GM12878 (cell line): ENCODE results near the gene MACROD2. TPM values are rescaled to one million over a fixed set of nuclear protein-coding genes. Genes with fewer than 3 reads are reported as not detected.

Experiments used
- ATAC-seq: fragments of 200-7000 bp; cut with Tn5 transposase; 3 replicates; pipeline ENCODE4 v1.9.1; 2020; ENCODE audit warnings: mild to moderate bottlenecking, moderate library complexity
- BruUV-seq: library from RNA; stranded (reverse); fragments of 400-500 nt; replicated peaks from 2 replicates; lab custom pipeline; 2021; lab: Mats Ljungman, UMichigan
- CTCF ChIA-PET: fragments of 300-600 bp; sonication (Branson Sonifier 250); formaldehyde crosslinking; extraction: SDS; loops from one replicate; lab custom pipeline; 2021; ENCODE audit warnings: inconsistent platforms; lab: Yijun Ruan, JAX
- POLR2A ChIA-PET: fragments of 350-600 bp; formaldehyde crosslinking; extraction: SDS; loops from one replicate; lab custom pipeline; 2021; ENCODE audit warnings: inconsistent platforms; lab: Charles Lee
- RAD21 ChIA-PET: fragments of 300-600 bp; sonication (Branson Sonifier 250); formaldehyde crosslinking; loops from one replicate; lab custom pipeline; 2023; ENCODE audit warnings: antibody characterized with exemption; ENCODE audit not compliant: unreplicated experiment; lab: Charles Lee
- SMC1A ChIA-PET: fragments of 300-600 bp; sonication (Branson Sonifier 250); formaldehyde crosslinking; loops from one replicate; lab custom pipeline; 2023; ENCODE audit not compliant: unreplicated experiment, uncharacterized antibody; lab: Charles Lee
- DNase-seq: peaks from one replicate; pipeline ENCODE4 v3.0.0-alpha.2; 2011; ENCODE audit warnings: low read depth, low spot score
- FAIRE-seq: peaks from 3 replicates; lab custom pipeline; 2011; peaks lifted over from hg19 to GRCh38; lab: Jason Lieb, UNC
- H2AFZ ChIP-seq: 2 replicates; pipeline ENCODE4 v1.6.0; 2011; ENCODE audit warnings: low read depth, low read length, control low read depth; ENCODE audit not compliant: control insufficient read depth
- H3K27ac ChIP-seq: 2 replicates; pipeline ENCODE4 v1.5.1; 2011; ENCODE audit warnings: control low read depth; ENCODE audit not compliant: control insufficient read depth, insufficient read depth
- H3K27me3 ChIP-seq, 2 experiments: replicated peaks in 1 of 2; 2 replicates each; pipeline versions ENCODE4 v1.6.0 to v1.6.1; 2011; ENCODE audit warnings: low read length in 1 of 2; ENCODE audit not compliant: control insufficient read depth in 2 of 2, insufficient read depth in 2 of 2
- H3K36me3 ChIP-seq, 2 experiments: 2 replicates each; pipeline ENCODE4 v1.5.1; 2011; ENCODE audit warnings: low read length in 1 of 2; ENCODE audit not compliant: control insufficient read depth in 2 of 2, insufficient read depth in 2 of 2
- H3K4me1 ChIP-seq: 2 replicates; pipeline ENCODE4 v1.6.1; 2011; ENCODE audit warnings: mild to moderate bottlenecking, low read length, moderate library complexity, mixed read lengths; ENCODE audit not compliant: control insufficient read depth, insufficient read depth
- H3K4me2 ChIP-seq: 2 replicates; pipeline ENCODE4 v1.6.0; 2011; ENCODE audit warnings: control low read depth; ENCODE audit not compliant: control insufficient read depth, insufficient read depth
- H3K4me3 ChIP-seq: fragments of 200-600 bp; sonication (generic); 2 replicates; pipeline ENCODE4 v1.5.1; 2016
- H3K79me2 ChIP-seq: 2 replicates; pipeline ENCODE4 v1.6.0; 2011; ENCODE audit warnings: low read length; ENCODE audit not compliant: control insufficient read depth, insufficient read depth
- H3K9ac ChIP-seq: 2 replicates; pipeline ENCODE4 v1.8.0; 2011; ENCODE audit warnings: low read length, control low read depth, mixed read lengths; ENCODE audit not compliant: control insufficient read depth, insufficient read depth
- H3K9me3 ChIP-seq: replicated peaks from 3 replicates; pipeline ENCODE4 v1.5.1; 2011; ENCODE audit warnings: mild to moderate bottlenecking, low read length; ENCODE audit not compliant: control insufficient read depth, insufficient read depth
- H4K20me1 ChIP-seq: 2 replicates; pipeline ENCODE4 v1.6.0; 2011; ENCODE audit not compliant: control insufficient read depth, insufficient read depth
- BACH1 ChIP-seq: fragments of 450-650 bp; IDR thresholded peaks from 2 replicates; pipeline ENCODE4 v1.6.1; 2017; ENCODE audit warnings: mild to moderate bottlenecking, borderline replicate concordance
- DPF2 ChIP-seq: fragments of 450-650 bp; IDR thresholded peaks from 2 replicates; pipeline ENCODE4 v1.6.1; 2017; ENCODE audit warnings: mild to moderate bottlenecking
- EP300 ChIP-seq, 2 experiments: fragments of 150-350 bp in 1 of 2; IDR thresholded peaks; 2 replicates each; pipeline ENCODE4 v1.6.1; 2011 to 2012; ENCODE audit warnings: low read depth in 2 of 2, low read length in 2 of 2, borderline replicate concordance in 1 of 2, improper control_type of control experiment in 1 of 2, inconsistent platforms in 1 of 2; ENCODE audit not compliant: control insufficient read depth in 1 of 2
- EZH2 ChIP-seq: IDR thresholded peaks from 2 replicates; pipeline ENCODE4 v1.6.1; 2012; ENCODE audit warnings: low read depth, mild to moderate bottlenecking, control low read depth, inconsistent platforms, low read length, borderline replicate concordance; ENCODE audit not compliant: control insufficient read depth
- MTA2 ChIP-seq: fragments of 450-650 bp; IDR thresholded peaks from 2 replicates; pipeline ENCODE4 v1.6.1; 2016; ENCODE audit warnings: low read depth, mild to moderate bottlenecking, moderate library complexity
- PBX3 ChIP-seq: IDR thresholded peaks from 2 replicates; pipeline ENCODE4 v1.6.1; 2011; ENCODE audit warnings: mild to moderate bottlenecking, low read depth, low read length, moderate library complexity; ENCODE audit not compliant: insufficient replicate concordance
- PKNOX1 ChIP-seq: fragments of 450-650 bp; IDR thresholded peaks from 2 replicates; pipeline ENCODE4 v1.6.1; 2016; ENCODE audit warnings: mild to moderate bottlenecking
- SMAD5 ChIP-seq: IDR thresholded peaks from 2 replicates; pipeline ENCODE4 v1.6.1; 2016; ENCODE audit warnings: antibody characterized with exemption, low read depth
- WGBS: methylation state at CpG from one replicate; pipeline ENCODE4 v1.1.6; 2016; ENCODE audit warnings: low lambda C conversion rate; ENCODE audit not compliant: insufficient replicate concordance, insufficient coverage; ENCODE audit errors: missing lambda C conversion rate; 5-methylcytosine and 5-hydroxymethylcytosine counted together
- in situ Hi-C: fragments of 300-500 bp; cut with MboI; formaldehyde crosslinking; loops from 9 replicates; pipeline ENCODE4 v1.14.3; 2018; ENCODE audit warnings: mixed read lengths
- intact Hi-C: fragments of 100-400 bp; cut with micrococcal nuclease; formaldehyde crosslinking; loops from one replicate; pipeline ENCODE4 v1.14.2; 2022; ENCODE audit not compliant: unreplicated experiment
- polyA plus RNA-seq, 11 experiments: library from polyadenylated mRNA; depleted of rRNA in 4 of 11; unstranded in 6 of 11; stranded (reverse) in 5 of 11; fragments of >200 nt; fragmentation: Nextera tagmentation in 4 of 11; fragmentation: Illumina TruSeq in 1 of 11; extraction: Ambion mirVana in 4 of 11; extraction: Trizol in 1 of 11; gene quantifications; 1 replicate in 1 of 11; 2 replicates in 10 of 11; pipeline versions ENCODE4 v1.2.1 to v1.2.3, GENCODE V29; 2011 to 2016; ENCODE audit warnings: inconsistent platforms in 2 of 11, missing spikeins in 2 of 11, low read depth in 1 of 11
- total RNA-seq, 4 experiments: library from RNA; depleted of rRNA in 3 of 4; stranded (reverse); fragments of >200 nt in 3 of 4; fragmentation: Illumina TruSeq in 1 of 4; extraction: Trizol in 1 of 4; gene quantifications; 2 replicates each; pipeline versions ENCODE4 v1.2.1 to v1.2.3, GENCODE V29; 2013 to 2021

Gene MACROD2
- total and polyA plus RNA-seq, 10 of the 15 experiments (the other 5 are each of a cell fraction or from before 2014, with no cell fraction given), result 1.1 to 21.5 (median 2.2) TPM

- TF ChIP-seq SMAD5 (no peak), BACH1 (peak; percentile 41; the same call in 1 of the 2 replicates), EP300 (IDR thresholded peaks at IDR 0.05; ENCODE audit: borderline replicate concordance in 1 of 2, control insufficient read depth in 1 of 2, low read depth in 2 of 2, low read length in 2 of 2) (peak; percentile 84 to 89; a peak in 3 of 4 replicates), EZH2 (no peak), PBX3 (peak; percentile 82), DPF2 (peak; percentile 59; the same call in 1 of the 2 replicates)
Measured at GRCh38 chr20:14401479-14402138, 406.3 kb downstream of the MACROD2 start (continued).

GRCh38 chr20:14404515-14404914 lies 409.2 kb downstream of the MACROD2 start:
- no peaks in the 10 kb centered on the region for H3K79me2 ChIP-seq
- ATAC-seq, result peak; percentile 23
- no peaks in the 10 kb centered on the region for H3K36me3 ChIP-seq
- H3K4me2 ChIP-seq, result no peak overlapping the region
- ChIA-PET RAD21 (interaction anchor here (0.9 kb wide), 1 partner anchor 318 kb away, joined by 3 read pairs; no protein-coding TSS in a partner anchor), CTCF (no interaction called here), SMC1A (interaction anchor here (1.3 kb wide), 1 partner anchor 11 kb away, joined by 4 read pairs; no protein-coding TSS in a partner anchor), POLR2A (no interaction called here)
- in situ Hi-C loops, result no loop called here
- H3K27me3 ChIP-seq, result no peaks in the 10 kb centered on the region
- H3K4me3 ChIP-seq, result no peak overlapping the region
- no peak overlapping the region for H2AFZ ChIP-seq
- intact Hi-C loops, result loop anchor here (5.0 kb wide), 2 partner anchors 62 to 428 kb away; no protein-coding TSS in a partner anchor
- no peak for DNase-seq
- H3K9me3 ChIP-seq, result no peaks in the 10 kb centered on the region
- H3K9ac ChIP-seq, result no peak overlapping the region
- TF ChIP-seq PKNOX1, result peak; percentile 63
- TF ChIP-seq MTA2, result no peak
- TF ChIP-seq, all 136 proteins: peak for 1
- Histone ChIP-seq H3K4me1 (no peaks in the 10 kb centered on the region), H4K20me1 (no peaks in the 10 kb centered on the region), H3K27ac (no peak overlapping the region)
- no peak for FAIRE-seq
- BruUV-seq, result no TSS peak
- 68% methylated on average over 2 of the region's 2 CpGs for WGBS
